GM21526 (cell line): ENCODE measurements around the gene GFM1.

Experiments used
- ATAC-seq: cut with Tn5 transposase; IDR thresholded peaks from one replicate; pipeline ENCODE4 v1.9.1; 2021; ENCODE audit warnings: moderate library complexity; ENCODE audit not compliant: unreplicated experiment, low FRiP score

The GFM1 gene

GRCh38 chr3:158644345-158644908 is at the start of gene GFM1:
Gene GFM1 (plus strand): TSS chr3:158644527. CDS start chr3:158644635, 108 bp downstream.
- ATAC-seq, result peak; percentile 99

- no peak for ATAC-seq
These were observed 43.5 kb upstream of the GFM1 start for GRCh38 chr3:158600787-158601186.

- no peak for ATAC-seq
These were observed 42.1 kb upstream of the GFM1 start for GRCh38 chr3:158602227-158602626.

- ATAC-seq, result no peak
These were observed 26.1 kb upstream of the GFM1 start for GRCh38 chr3:158617982-158618875.

- no peak for ATAC-seq
These were observed 18.4 kb upstream of the GFM1 start for GRCh38 chr3:158625881-158626280.

- no peak for ATAC-seq
These were observed 12.3 kb upstream of the GFM1 start for GRCh38 chr3:158631981-158632380.

- ATAC-seq, result no peak
These were observed 3.7 kb upstream of the GFM1 start for GRCh38 chr3:158640646-158641045.

GRCh38 chr3:158642005-158642404 is 2.3 kb upstream of the GFM1 start:
- no peak for ATAC-seq

GRCh38 chr3:158642474-158643210 is 1.7 kb upstream of the GFM1 start:
- no peak for ATAC-seq

- ATAC-seq, result no peak
These were observed 5.5 kb downstream of the GFM1 start for GRCh38 chr3:158649791-158650190.

GRCh38 chr3:158651192-158651591 is 6.9 kb downstream of the GFM1 start:
- ATAC-seq, result no peak

GRCh38 chr3:158652463-158652862 is 8.1 kb downstream of the GFM1 start:
- ATAC-seq, result no peak

- ATAC-seq, result no peak
These were observed 14.6 kb downstream of the GFM1 start for GRCh38 chr3:158658889-158659288.

- peak; percentile 89 for ATAC-seq
These were observed 15.3 kb downstream of the GFM1 start for GRCh38 chr3:158659454-158660237.

- no peak for ATAC-seq
These were observed 16.4 kb downstream of the GFM1 start for GRCh38 chr3:158660711-158661110.

GRCh38 chr3:158663246-158663645 is 18.9 kb downstream of the GFM1 start:
- ATAC-seq, result no peak

- no peak for ATAC-seq
These were observed 19.5 kb downstream of the GFM1 start for GRCh38 chr3:158663832-158664231.

- no peak for ATAC-seq
These were observed 22.1 kb downstream of the GFM1 start for GRCh38 chr3:158666416-158666815.

- no peak for ATAC-seq
These were observed 24.2 kb downstream of the GFM1 start for GRCh38 chr3:158668506-158668905.

- ATAC-seq, result no peak
These were observed 27.5 kb downstream of the GFM1 start for GRCh38 chr3:158671821-158672214.
